ENCODE results near the gene FTH1.
A peak's percentile ranks its signal among the peaks of the same experiment; 100 is the strongest.
"Not testable (repeated sequence)": the region's sequence is repeated elsewhere in the genome, so short reads cannot be mapped to it uniquely, and the experiment has no call there.

FTH1 gene

DNA sequence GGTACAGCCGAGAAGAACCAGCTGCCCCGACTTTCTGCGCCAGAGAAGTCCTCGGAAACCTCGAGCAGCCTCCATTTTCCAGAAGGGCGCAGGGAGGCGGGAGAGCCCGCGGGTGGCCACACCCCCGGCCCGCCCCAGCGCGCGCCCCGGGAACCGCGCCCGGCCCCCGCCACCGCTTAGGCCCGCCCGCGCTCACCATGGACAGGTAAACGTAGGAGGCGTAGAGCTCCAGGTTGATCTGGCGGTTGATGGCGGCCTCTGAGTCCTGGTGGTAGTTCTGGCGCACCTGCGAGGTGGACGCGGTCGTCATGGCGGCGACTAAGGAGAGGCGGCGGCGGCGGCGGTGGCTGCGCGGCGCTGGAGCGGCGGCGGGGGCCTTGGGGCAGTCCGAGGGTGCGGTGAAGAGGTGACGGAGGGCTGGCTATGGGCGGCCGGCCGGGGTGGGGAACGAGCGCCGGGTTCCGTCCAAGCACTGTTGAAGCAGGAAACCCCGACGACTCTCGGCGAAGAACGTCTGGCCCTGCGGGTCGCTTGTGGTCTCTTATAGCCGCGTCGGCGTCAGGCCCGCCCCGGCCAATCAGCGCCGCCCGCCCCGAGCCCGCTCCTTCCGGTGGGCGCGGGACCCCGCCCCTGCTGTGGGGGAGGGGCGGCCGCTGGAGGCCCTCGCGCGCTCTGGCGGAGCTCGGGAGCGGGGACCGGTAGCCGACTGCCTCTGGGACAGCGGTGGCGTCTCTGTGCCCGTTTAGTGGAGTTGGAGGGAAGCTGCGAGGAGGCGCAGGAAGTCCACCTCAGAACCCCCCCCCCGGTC lies at the start of gene FTH1:
Gene FTH1 (minus strand): TSS at position 519 of the 808 bp plus-strand sequence. CDS start 209 bp downstream, at position 310.
- peak within 1 kb of the TSS; percentile 80 for H3K4me3 ChIP-seq (ENCODE audit: low read depth, low read length)

DNA sequence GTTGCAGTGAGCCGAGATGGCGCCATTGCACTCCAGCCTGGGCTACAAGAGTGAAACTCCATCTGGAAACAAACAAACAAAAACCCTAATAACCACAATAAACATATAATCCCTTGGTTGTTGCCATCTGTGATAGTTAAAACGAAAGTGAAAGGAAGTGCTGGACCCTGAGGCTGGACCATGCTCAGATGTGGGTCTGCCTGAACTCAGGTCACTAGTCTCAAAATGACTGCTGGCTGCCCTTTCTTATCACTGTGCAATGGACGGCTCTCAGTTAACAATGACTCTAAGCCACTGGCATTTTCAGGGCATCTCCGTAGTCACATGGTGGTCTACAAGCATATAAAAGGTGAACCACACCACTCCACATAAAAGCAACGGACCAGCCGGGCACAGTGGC lies 48.2 kb upstream of the FTH1 start:
- no peak overlapping the region for H3K4me3 ChIP-seq (ENCODE audit: low read depth, low read length)

DNA sequence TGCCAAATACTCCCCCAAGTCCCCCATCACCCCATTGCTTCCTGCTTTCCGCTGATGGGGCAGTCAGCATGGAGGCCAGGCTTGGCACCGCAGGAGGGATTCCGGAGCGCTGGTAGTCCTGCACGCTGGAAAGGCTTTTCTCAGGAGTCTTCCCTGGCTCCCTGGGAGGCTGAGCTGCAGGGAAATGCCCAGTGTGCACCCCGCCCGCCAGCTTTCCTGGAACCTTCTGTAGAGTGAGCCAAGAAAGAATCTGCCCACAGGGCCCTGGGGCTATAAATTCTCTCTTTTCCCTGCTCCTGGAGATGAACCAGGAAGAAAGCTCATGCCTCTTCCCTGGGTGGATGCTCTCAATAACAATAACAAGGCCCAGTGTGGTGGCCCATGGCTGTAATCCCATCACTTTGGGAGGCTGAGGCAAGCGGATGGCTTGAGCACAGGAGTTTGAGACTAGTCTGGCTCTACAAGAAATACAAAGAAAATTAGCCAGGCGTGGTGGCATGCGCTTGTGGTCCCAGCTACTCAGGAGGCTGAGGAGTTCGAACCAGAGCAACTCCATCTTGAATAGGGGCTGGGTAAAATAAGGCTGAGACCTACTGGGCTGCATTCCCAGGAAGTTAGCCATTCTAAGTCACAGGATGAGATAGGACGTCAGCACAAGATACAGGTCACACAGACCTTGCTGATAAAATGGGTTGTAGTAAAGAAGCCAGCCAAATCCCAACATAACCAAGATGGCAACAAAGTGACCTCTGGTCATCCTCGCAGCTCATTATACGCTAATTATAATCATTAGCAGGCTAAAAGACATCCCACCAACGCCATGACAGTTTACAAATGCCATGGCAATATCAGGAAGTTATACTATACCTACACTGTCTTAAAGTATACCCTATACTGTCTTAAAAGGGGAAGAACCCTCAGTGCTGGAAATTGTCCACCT lies 46.4 kb upstream of the FTH1 start:
- no peak overlapping the region for H3K4me3 ChIP-seq (ENCODE audit: low read depth, low read length)

DNA sequence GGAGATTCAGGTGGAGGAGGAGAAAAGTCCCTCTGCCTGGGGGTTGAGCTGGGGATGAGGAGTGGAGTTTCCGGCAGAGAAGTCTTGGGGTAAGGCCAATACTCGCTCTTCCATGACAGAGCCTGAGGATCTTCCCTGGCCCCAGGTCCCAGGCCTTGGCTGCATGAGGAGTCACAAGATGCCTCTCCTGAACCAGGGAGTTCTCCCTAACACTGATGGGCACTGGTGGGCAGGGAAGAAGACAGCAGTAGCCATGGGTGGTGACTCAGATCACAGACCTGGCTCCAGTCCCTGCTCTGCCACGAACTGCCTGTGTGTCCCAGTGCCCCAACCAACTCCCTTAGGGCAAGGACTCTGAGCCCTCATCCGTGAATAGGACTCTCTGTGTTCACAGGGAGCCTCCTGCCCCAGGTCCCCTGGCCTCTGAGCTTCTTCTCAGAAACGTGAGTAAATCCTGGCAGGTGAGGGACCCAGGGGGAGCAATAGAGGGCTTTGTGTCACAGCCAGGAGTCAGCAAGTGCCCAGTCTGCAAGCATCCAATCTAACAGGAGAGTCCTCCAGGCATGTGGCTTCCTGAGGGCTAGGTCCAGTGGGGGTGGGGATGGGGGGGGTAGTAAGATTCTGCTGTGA lies 45.5 kb upstream of the FTH1 start:
- H3K4me3 ChIP-seq (ENCODE audit: low read depth, low read length) = no peak overlapping the region

DNA sequence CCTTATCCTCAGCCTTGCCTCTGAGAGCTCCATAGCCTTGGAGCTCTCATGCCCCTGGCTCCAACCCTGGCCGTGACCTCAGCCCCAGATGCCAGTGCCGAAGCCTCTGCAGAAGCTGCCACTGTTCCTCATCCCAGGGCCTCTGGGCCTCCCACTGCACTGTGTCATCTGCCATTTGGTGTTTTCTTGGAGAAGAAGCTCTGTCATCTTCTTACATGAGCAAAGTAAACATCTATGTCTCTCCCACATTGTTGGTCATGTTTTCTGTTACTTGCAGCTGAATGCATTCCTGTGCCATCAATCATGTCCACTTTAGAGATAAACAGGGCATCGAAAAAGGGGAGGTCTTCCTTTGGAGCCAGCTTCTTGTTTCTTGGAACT lies 45.0 kb upstream of the FTH1 start:
- no peak overlapping the region for H3K4me3 ChIP-seq (ENCODE audit: low read depth, low read length)

DNA sequence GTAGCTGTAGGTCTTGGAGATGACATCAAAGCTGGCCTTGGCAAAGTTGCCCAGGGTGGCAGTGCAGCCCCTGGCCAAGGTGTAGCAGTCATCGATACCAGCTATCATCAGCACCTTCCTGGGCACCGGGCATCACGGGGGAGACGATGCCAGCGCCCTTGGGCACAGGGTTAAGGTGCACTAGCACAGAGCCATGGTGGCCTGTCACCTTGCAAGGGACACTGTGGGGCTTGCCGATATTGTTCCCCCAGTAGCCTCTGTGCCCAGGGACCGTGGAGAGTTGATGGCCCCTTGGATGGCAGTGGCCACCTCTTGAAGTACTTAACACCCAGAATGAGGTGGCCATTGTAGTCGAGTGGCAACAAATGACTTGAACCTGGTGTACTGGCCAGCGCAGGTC lies 44.4 kb upstream of the FTH1 start:
- H3K4me3 ChIP-seq (ENCODE audit: low read depth, low read length) = no peak overlapping the region

DNA sequence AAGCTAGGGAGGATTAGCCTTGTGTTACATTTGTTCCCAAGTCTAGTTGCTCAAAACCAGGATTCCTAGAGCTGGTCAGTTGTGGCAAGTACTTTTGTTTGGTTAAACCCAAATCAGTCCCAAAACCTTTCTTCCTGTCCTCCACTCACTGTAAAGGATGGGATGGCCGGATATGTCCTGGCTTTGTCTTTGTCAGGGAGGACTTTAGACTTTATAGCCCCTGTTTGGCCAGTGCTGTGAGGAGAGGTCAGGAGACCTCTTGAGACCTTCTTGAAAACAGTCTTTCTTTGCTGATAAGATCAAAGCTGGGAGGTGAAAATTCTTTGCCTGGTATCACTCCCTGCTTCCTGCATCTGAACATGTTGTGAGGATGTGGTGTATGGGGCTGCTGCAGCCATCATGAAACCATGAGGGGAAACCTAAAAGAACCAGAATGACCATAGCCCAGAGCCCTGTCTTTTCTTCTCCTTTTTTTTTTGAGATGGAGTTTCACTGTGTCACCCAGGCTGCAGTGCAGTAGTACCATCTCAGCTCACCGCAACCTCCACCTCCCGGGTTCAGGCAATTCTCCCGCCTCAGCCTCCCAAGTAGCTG lies 43.6 kb upstream of the FTH1 start:
- no peak overlapping the region for H3K4me3 ChIP-seq (ENCODE audit: low read depth, low read length)

DNA sequence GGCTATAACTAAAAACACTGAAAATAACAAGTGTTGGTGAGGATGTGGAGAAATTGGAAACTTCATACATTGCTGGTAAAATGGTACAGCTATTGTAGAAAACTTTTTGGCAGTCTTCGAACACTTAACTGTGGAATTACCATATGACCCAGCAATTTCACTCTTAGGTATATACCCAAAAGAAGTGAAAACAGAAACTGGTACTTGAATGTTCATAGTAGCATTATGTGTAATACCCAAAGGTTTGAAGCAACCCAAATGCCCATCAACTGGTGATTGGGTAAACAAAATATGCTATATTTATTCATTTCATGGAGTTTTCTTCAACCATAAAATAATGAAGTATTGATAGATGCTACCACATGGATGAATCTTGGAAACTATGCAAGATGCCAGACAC lies 40.8 kb upstream of the FTH1 start:
- no peak overlapping the region for H3K4me3 ChIP-seq (ENCODE audit: low read depth, low read length)

DNA sequence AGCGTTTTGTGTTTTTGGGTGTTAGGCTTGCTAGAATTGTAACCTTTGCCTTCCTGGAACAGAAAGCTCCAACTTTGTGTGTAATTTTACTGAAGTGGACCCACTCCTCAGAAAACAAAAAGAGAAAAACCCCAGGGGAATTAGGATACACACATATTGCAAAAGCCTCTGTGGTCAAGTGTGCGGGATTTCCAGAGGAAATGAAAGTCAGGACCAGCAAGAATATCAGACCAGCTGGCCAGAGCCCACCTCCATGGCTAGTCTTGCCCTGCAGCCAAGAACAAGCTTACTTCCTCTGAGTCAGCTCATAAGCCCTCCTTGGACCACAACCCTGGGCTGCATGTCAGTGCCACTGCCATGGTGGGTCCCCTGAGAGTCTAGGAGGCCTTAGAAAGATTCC lies 37.0 kb upstream of the FTH1 start:
- H3K4me3 ChIP-seq (ENCODE audit: low read depth, low read length) = no peak overlapping the region

DNA sequence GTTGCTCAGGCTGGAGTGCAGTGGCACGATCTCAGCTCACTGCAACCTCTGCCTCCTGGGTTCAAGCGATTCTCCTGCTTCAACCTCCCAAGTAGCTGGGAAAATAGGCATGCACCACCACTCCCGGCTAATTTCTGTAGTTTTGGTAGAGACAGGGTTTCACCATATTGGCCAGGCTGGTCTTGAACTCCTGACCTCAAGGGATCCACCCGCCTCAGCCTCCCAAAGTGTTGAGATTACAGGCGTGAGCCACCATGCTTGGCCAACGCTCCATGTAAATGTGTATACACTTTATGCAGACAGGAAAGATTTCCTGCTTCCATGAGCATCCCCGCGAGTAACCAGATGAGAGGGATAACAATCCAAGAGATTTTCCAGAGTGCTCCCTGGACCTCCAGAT lies 34.8 kb upstream of the FTH1 start:
- H3K4me3 ChIP-seq (ENCODE audit: low read depth, low read length) = not testable (repeated sequence)

DNA sequence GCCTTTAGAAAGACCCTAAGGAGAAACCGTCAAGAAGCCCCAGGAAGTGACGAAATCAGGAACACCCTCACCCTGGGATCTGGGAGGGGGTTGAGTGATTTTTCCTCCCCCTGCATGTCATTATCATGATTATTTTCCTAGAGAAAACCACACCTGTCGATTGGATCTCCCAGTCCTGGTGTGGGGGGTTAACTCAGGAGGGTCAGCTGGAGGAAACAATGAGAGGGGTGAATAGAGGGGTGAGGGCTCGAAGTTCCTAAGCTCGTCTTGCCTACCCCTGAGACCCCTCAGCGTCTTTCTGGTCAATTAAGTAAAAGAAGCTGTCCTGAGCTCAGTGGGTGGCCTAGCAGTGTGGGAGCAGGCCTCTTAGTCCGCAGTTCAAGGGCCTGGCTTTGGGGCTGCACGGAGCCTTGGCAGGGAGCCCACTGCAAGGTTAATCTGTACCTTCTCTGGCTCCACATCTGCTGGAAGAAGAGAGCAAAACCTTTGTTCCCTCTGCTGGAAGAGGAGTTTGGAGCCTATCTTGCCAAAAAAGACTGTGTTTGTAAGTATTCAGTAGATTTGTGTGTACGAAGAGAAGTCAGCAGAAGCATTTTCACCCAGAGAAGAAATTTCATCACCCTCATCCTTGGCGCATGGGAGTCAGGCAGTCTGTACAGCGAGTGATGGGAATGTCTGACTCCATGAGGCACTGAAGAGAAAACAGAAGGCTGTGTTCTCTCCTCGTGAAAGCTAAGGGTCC lies 34.2 kb upstream of the FTH1 start:
- no peak overlapping the region for H3K4me3 ChIP-seq (ENCODE audit: low read depth, low read length)

DNA sequence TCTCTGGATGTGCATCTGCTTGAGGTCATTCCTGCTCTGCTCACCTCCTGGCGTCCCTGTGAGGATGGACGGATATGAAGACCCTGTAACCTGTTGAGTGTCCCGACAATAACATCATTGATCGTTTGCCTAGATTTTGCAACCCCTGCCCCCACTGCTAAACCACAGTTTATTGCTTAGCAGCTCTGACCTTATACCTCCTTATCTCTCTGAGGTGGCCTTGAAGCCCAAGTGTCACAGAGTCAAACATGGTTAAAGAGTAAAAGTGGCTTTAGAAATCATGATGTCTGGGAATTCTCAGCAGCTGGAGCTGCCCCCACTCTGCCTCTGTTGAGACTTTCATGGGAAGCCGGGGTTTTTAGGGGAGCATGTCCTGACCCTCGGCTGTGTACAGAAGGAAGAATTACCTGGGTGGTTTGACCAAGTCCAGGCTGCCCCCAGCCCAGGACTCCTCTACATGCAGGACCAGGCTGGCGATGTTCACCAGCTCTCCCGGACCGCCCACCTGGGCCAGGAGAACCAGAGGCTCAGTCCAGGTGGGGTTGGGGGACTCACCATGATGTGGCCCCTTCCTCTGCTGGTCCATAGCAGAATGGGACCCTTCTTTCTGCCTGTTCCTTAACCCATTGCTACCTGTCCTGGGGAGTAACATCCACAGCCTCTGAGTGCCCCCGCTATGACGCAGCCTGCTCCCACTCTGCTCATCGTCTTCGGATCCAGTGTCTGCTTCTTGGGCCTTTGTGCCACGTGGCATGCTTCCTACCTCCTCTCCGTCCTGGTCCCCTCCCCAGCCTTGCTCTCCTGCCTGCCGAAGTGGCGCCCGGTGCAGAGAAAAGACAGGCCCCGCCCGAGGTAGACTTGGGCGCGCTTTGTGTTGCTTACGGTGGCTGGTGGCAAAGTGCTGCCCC lies 33.4 kb upstream of the FTH1 start:
- H3K4me3 ChIP-seq (ENCODE audit: low read depth, low read length) = no peak overlapping the region

DNA sequence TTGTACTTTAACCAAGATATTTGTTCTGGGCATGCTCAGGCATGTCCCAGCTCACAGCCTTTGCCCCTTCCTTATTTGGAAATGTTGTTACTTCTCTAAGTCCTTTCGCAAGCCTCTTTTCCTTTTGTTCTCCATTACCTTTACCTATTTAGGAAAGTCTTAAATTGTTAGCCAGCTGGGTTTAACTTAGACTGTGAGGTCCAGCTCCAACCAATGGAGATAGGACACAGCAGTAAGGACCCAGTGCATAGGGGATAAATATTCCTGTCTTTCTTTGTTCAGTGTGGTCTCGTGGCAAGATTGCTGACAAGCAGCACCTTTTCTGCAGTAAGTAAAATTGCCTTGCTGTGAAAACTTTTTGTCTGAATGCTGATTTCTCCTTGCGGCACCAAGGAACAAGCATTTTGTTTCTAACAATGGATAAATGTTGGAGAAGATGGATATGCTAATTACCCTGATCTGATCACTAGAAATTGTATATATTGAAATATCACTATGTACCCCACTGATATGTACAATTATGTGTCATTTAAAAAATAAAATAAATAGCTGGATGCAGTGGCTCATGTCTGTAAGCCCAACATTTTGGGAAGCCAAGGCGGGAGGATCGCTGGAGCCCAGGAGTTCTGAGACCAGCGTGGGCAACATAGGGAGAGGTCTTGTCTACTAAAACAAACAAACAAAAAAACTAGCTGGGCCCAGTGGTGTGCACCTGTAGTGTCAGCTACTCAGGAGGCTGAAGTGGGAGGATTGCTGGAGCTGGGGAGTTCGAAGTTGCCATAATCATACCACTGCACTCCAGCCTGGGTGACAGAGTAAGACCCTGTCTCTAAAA lies 31.9 kb upstream of the FTH1 start:
- no peak overlapping the region for H3K4me3 ChIP-seq (ENCODE audit: low read depth, low read length)

DNA sequence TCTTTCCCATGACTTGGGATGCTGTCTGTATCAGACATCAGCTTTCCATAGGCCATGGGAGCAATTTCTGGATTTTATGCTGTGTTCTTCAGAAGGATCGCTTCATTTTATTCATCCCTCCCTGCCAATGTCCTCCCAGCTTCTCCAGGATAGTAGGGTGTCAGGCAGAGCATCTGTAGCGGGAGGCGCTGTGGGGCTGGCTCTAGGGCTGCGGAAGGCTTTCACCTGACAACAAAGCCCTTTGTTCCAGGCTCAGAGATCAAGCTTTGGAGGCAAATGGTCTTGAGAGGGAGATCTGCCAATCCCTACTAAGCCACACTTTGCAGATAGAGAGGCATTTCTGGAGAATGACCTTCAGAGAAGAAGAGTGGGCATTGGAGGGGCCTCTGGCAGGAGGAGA lies 29.5 kb upstream of the FTH1 start:
- H3K4me3 ChIP-seq (ENCODE audit: low read depth, low read length) = no peak overlapping the region

DNA sequence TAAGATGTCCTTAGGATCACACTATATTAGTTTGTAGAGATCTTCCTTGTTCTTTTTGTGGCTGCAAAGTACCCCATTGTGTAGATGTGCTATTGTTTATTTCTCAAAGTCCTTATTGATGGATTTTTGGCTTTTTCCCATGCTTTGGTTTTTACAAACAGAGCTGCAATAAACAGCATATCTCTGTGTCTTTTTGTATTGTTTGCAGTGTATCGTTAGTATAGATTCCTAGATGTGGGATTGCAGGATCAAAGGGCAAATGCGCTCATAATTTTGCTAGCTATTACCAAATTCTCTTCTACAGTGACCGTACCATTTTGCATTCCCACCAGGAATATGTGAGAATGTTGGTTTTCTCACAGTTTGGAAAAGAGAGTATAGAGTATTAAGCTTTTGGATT lies 27.5 kb upstream of the FTH1 start:
- no peak overlapping the region for H3K4me3 ChIP-seq (ENCODE audit: low read depth, low read length)

DNA sequence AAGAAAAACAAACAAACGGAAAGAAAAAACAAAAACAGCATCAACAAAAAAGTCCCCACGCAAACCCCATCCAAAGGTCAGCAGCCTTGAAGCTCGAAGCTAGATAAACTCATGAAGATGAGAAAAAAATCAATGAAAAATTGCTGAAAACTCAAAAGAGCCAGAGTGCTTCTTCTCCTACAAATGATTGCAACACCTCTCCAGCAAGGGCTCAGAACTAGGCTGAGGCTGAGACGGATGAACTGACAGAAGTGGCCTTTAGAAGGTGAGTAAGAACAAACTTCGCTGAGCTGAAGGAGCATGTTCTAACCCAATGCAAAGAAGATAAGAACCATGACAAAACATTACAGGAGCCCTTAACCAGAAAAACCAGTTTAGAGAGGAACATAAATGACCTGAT lies 18.4 kb upstream of the FTH1 start:
- H3K4me3 ChIP-seq (ENCODE audit: low read depth, low read length) = no peak overlapping the region

DNA sequence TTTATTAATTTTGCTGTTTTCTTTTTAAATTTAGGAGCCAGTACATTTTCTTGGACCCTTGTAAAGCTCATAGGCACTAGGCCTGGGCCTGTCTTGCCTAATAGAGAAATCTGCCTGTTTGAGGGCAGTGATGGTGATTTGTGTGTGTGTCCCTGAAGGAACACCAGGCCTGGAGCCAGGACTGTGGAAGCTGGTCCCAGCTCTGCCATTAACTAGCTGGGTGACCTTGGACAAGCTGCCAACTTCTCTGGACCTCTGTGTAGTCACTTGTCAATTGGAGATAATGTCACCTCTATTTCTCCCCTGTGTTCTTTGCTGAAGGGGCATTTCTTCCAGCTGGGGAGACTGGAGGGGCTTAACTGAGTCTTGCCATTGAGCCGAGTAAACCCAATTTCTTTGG lies 16.0 kb upstream of the FTH1 start:
- no peak overlapping the region for H3K4me3 ChIP-seq (ENCODE audit: low read depth, low read length)

DNA sequence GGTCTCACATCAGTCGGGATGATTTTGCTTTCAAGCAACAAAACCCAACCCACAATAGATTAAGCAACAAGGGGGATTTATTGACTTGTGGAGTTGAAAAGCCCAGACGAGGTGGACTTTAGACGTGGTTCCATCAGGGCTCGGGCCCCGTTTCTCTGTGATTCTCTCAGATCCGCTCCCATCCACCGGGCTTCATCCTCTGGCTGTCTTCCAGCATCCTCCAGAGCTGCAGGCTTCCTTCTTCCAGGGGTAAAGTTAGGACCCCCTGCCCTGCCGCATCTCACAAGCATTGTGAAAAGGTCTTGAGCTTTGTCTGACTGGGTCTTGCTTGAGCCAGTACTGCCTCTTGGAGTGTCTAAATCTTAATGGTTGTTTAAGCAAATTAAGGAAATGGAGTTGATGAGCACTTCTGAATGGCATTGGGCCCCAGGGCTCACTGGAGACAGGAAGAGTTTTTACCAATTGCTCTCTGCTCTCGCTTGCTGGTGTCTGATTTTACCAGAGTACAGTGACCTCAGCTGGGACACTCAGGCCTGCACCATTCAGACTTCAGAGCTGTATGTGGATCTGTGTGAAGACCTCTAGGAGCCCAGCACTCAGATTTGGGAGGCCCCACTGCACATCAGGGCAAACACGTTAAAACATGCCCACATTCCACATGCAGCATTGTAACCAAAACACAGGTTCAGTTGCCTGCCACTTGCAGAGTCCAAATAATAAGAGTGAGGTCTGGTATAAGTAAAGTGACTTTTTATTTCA lies 13.5 kb upstream of the FTH1 start:
- no peak overlapping the region for H3K4me3 ChIP-seq (ENCODE audit: low read depth, low read length)
